K562 (cell line): ENCODE data around the gene PAFAH1B2. TPM values are rescaled to one million over a fixed set of nuclear protein-coding genes. Genes with fewer than 3 reads are reported as not detected.

Source experiments
- ATAC-seq: fragments of 200-7000 bp; cut with Tn5 transposase; 3 replicates; pipeline ENCODE4 v1.9.1; 2020; ENCODE audit warnings: moderate library complexity
- BruUV-seq: library from RNA; stranded (reverse); fragments of 400-500 nt; replicated peaks from 2 replicates; lab custom pipeline; 2021; lab: Mats Ljungman, UMichigan
- CTCF ChIA-PET: fragments of 300-600 bp; formaldehyde crosslinking; extraction: SDS; loops from one replicate; lab custom pipeline; 2021; ENCODE audit warnings: low intra/inter-chr PET ratio; lab: Yijun Ruan, JAX
- POLR2A ChIA-PET: fragments of 300-600, 350-650 bp; sonication (Branson Sonifier 250); formaldehyde crosslinking; extraction: SDS; loops from one replicate; lab custom pipeline; 2021; ENCODE audit warnings: antibody characterized with exemption, inconsistent platforms; lab: Yijun Ruan, JAX
- DNase-seq, 4 experiments: peaks; one replicate each; pipeline versions ENCODE4 v3.0.0 to v3.0.0-alpha.2; 2011 to 2018; ENCODE audit warnings: low spot score in 3 of 4, mixed read lengths in 3 of 4; ENCODE audit errors: extremely low read depth in 1 of 4
- FAIRE-seq: peaks from 2 replicates; lab custom pipeline; 2011; peaks lifted over from hg19 to GRCh38; lab: Jason Lieb, UNC
- H2AFZ ChIP-seq: 2 replicates; pipeline ENCODE4 v1.6.0; 2011; ENCODE audit warnings: low read depth, low read length, control low read depth, inconsistent platforms
- H3K27ac ChIP-seq: fragments of 200-600 bp; 3 replicates; pipeline ENCODE4 v1.8.0; 2011; ENCODE audit warnings: low read depth, mild to moderate bottlenecking, control low read depth, inconsistent platforms, low read length, moderate library complexity, mixed read lengths; ENCODE audit errors: extremely low read depth
- H3K27me3 ChIP-seq, 2 experiments: fragments of 300-600 bp in 1 of 2; 2 replicates in 1 of 2; 3 replicates in 1 of 2; pipeline versions ENCODE4 v1.6.0 to v1.8.0; 2011; ENCODE audit warnings: inconsistent platforms in 2 of 2, low read length in 2 of 2, mild to moderate bottlenecking in 1 of 2, mixed read lengths in 1 of 2, moderate library complexity in 1 of 2; ENCODE audit not compliant: control insufficient read depth in 2 of 2, insufficient read depth in 2 of 2
- H3K36me3 ChIP-seq: fragments of 300-600 bp; 3 replicates; pipeline ENCODE4 v1.8.0; 2011; ENCODE audit warnings: mild to moderate bottlenecking, low read length, inconsistent platforms; ENCODE audit not compliant: control insufficient read depth, insufficient read depth
- H3K4me1 ChIP-seq, 2 experiments: fragments of 200-600 bp in 1 of 2; replicated peaks in 1 of 2; 2 replicates in 1 of 2; 3 replicates in 1 of 2; pipeline versions ENCODE4 v1.5.1 to v1.8.0; 2011; ENCODE audit warnings: inconsistent platforms in 2 of 2, low read length in 2 of 2, mild to moderate bottlenecking in 1 of 2, mixed read lengths in 1 of 2, moderate library complexity in 1 of 2; ENCODE audit not compliant: control insufficient read depth in 2 of 2, insufficient read depth in 2 of 2
- H3K4me2 ChIP-seq: 2 replicates; pipeline ENCODE4 v1.6.1; 2011; ENCODE audit warnings: low read length, control low read depth, inconsistent platforms, mixed read lengths; ENCODE audit not compliant: insufficient read depth
- H3K4me3 ChIP-seq: fragments of 200-600 bp; sonication (generic), shearing (Covaris generic); 2 replicates; pipeline ENCODE4 v1.5.1; 2016; ENCODE audit warnings: control low read depth, inconsistent platforms
- H3K79me2 ChIP-seq: fragments of 200-600 bp; 3 replicates; pipeline ENCODE4 v1.8.0; 2011; ENCODE audit warnings: low read length, inconsistent platforms; ENCODE audit not compliant: control insufficient read depth, insufficient read depth
- H3K9ac ChIP-seq, 2 experiments: 2 replicates each; pipeline versions ENCODE4 v1.6.0 to v1.6.1; 2011; ENCODE audit warnings: low read depth in 2 of 2, low read length in 2 of 2, control low read depth in 1 of 2, inconsistent platforms in 1 of 2, mild to moderate bottlenecking in 1 of 2, mixed read lengths in 1 of 2; ENCODE audit not compliant: insufficient read depth in 1 of 2
- H3K9me1 ChIP-seq: one replicate; pipeline ENCODE4 v1.6.0; 2011; ENCODE audit warnings: inconsistent platforms, mild to moderate bottlenecking, low read length, moderate library complexity; ENCODE audit not compliant: control insufficient read depth, insufficient read depth
- H3K9me3 ChIP-seq: replicated peaks from 2 replicates; pipeline ENCODE4 v1.5.1; 2011; ENCODE audit warnings: low read depth, low read length, inconsistent platforms; ENCODE audit not compliant: control insufficient read depth, insufficient read depth
- H4K20me1 ChIP-seq: replicated peaks from 2 replicates; pipeline ENCODE4 v1.6.1; 2011; ENCODE audit warnings: low read length, inconsistent platforms, mixed read lengths; ENCODE audit not compliant: control insufficient read depth, insufficient read depth
- ARID1B ChIP-seq: fragments of 450-650 bp; IDR thresholded peaks from 2 replicates; pipeline ENCODE4 v1.6.1; 2016; ENCODE audit warnings: antibody characterized with exemption, mild to moderate bottlenecking, inconsistent platforms
- CEBPB ChIP-seq: fragments of 450-650 bp; IDR thresholded peaks from 2 replicates; pipeline ENCODE4 v1.6.1; 2016; ENCODE audit warnings: missing genetic modification characterization, missing compliant biosample characterization
- DNMT1 ChIP-seq: fragments of 450-650 bp; IDR thresholded peaks from 2 replicates; pipeline ENCODE4 v1.6.1; 2016; ENCODE audit warnings: antibody characterized with exemption, mild to moderate bottlenecking
- FOSL1 ChIP-seq: fragments of 200-800 bp; sonication (Bioruptor generic); conservative IDR thresholded peaks from 2 replicates; pipeline ENCODE4 v1.6.1; 2016; ENCODE audit warnings: missing genetic modification characterization, missing compliant biosample characterization
- HDAC2 ChIP-seq: fragments of 450-650 bp; IDR thresholded peaks from 2 replicates; pipeline ENCODE4 v1.6.1; 2016; ENCODE audit warnings: mild to moderate bottlenecking
- KDM1A ChIP-seq, 2 experiments: fragments of 450-650 bp; IDR thresholded peaks; 2 replicates each; pipeline ENCODE4 v1.6.1; 2016; ENCODE audit warnings: mild to moderate bottlenecking in 2 of 2
- KLF16 ChIP-seq: IDR thresholded peaks from 2 replicates; pipeline ENCODE4 v1.6.1; 2016; ENCODE audit warnings: antibody characterized with exemption
- LEF1 ChIP-seq: fragments of 450-650 bp; IDR thresholded peaks from 2 replicates; pipeline ENCODE4 v1.6.1; 2016; ENCODE audit warnings: mild to moderate bottlenecking
- MEF2A ChIP-seq: IDR thresholded peaks from 2 replicates; pipeline ENCODE4 v1.6.1; 2011; ENCODE audit warnings: low read depth, mild to moderate bottlenecking, low read length, moderate library complexity; ENCODE audit not compliant: control insufficient read depth
- PHB ChIP-seq: fragments of 250-450 bp; sonication (Bioruptor Pico); IDR thresholded peaks from 2 replicates; pipeline ENCODE4 v1.5.0; 2021
- PRDM10 ChIP-seq: fragments of 450-650 bp; IDR thresholded peaks from 2 replicates; pipeline ENCODE4 v1.6.1; 2018; ENCODE audit not compliant: partially characterized antibody
- SMARCC2 ChIP-seq: fragments of 450-650 bp; IDR thresholded peaks from 2 replicates; pipeline ENCODE4 v1.6.1; 2017; ENCODE audit warnings: antibody characterized with exemption, moderate library complexity, mild to moderate bottlenecking, low read depth
- TAF9B ChIP-seq: fragments of 450-650 bp; IDR thresholded peaks from 2 replicates; pipeline ENCODE4 v1.6.1; 2018; ENCODE audit warnings: mild to moderate bottlenecking; ENCODE audit not compliant: partially characterized antibody
- TAL1 ChIP-seq: fragments of 450-650 bp; IDR thresholded peaks from 2 replicates; pipeline ENCODE4 v1.6.1; 2016; ENCODE audit warnings: mild to moderate bottlenecking
- TCF3 ChIP-seq: sonication (generic); formaldehyde crosslinking; IDR thresholded peaks from 2 replicates; pipeline ENCODE4 v1.4.0; 2020; ENCODE audit warnings: mild to moderate bottlenecking, missing genetic modification reagents
- ZNF23 ChIP-seq: fragments of 250-450 bp; sonication (Bioruptor Pico); IDR thresholded peaks from 2 replicates; pipeline ENCODE4 v1.4.0; 2020; ENCODE audit warnings: mild to moderate bottlenecking
- WGBS: fragments of 100-300 bp; shearing (Covaris generic); methylation state at CpG from one replicate; pipeline ENCODE4 v1.1.6; 2016; ENCODE audit warnings: low coverage, mixed read lengths; ENCODE audit not compliant: insufficient coverage; ENCODE audit errors: missing lambda C conversion rate; 5-methylcytosine and 5-hydroxymethylcytosine counted together
- in situ Hi-C: fragments of 300-500 bp; cut with MboI; formaldehyde crosslinking; loops from 4 replicates; pipeline ENCODE4 v1.15.0; 2018; ENCODE audit warnings: inconsistent platforms, mixed read lengths
- intact Hi-C: fragments of 100-400 bp; cut with micrococcal nuclease; formaldehyde crosslinking; loops from 2 replicates; pipeline ENCODE4 v1.14.2; 2022
- polyA plus RNA-seq, 8 experiments: library from polyadenylated mRNA; depleted of rRNA in 4 of 8; stranded (reverse) in 5 of 8; unstranded in 3 of 8; fragments of >200 nt; fragmentation: Nextera tagmentation in 2 of 8; fragmentation: Illumina TruSeq in 1 of 8; extraction: Ambion mirVana in 2 of 8; extraction: Trizol in 1 of 8; gene quantifications; 2 replicates each; pipeline versions ENCODE4 v1.2.1 to v1.2.3, GENCODE V29; 2011 to 2014; ENCODE audit warnings: inconsistent platforms in 1 of 8, missing spikeins in 1 of 8
- total RNA-seq, 7 experiments: library from RNA; depleted of rRNA in 6 of 7; stranded (reverse); fragments of >200 nt in 6 of 7; fragmentation: Illumina TruSeq in 2 of 7; extraction: Trizol in 2 of 7; gene quantifications; 2 replicates each; pipeline versions ENCODE4 v1.2.1 to v1.2.3, GENCODE V29; 2011 to 2021; ENCODE audit warnings: low replicate concordance in 1 of 7
- TF ChIP-seq, protein P1 (sequence below): fragments of 450-650 bp; IDR thresholded peaks from 2 replicates; pipeline ENCODE4 v1.6.1; 2016; ENCODE audit warnings: missing biosample characterization, missing genetic modification characterization
- TF ChIP-seq, protein P2 (sequence below): fragments of 250-450 bp; sonication (Bioruptor Pico); IDR thresholded peaks from 2 replicates; pipeline ENCODE4 v1.5.0; 2021

The PAFAH1B2 gene
- total and polyA plus RNA-seq, 9 of the 15 experiments (the other 6 are each of a cell fraction or from before 2014, with no cell fraction given), result 27.8 to 94.7 (median 64.9) TPM

GRCh38 chr11:117095284-117096161, 48.6 kb upstream of the PAFAH1B2 start:
- Histone ChIP-seq H2AFZ (no peak overlapping the region), H3K9me3 (no peaks in the 10 kb centered on the region), H3K27me3 (no peaks in the 10 kb centered on the region), H3K4me2 (peak overlapping the region; percentile 82), H3K79me2 (peaks cover 74% of the 10 kb centered on the region), H3K9me1 (peaks cover 1% of the 10 kb centered on the region), H4K20me1 (peaks cover 32% of the 10 kb centered on the region), H3K27ac (peak overlapping the region; percentile 43; the same call in 2 of the 3 replicates), H3K9ac (peak overlapping the region; percentile 29 to 69; a peak in 1 of 4 replicates), H3K4me1 (peaks cover 22 to 34% of the 10 kb centered on the region in 2 experiments), H3K36me3 (peaks cover 4% of the 10 kb centered on the region; the same call in 2 of the 3 replicates), H3K4me3 (no peak overlapping the region)
- POLR2A ChIA-PET, result interaction anchor here (0.5 to 2.4 kb wide), 8 partner anchors 7 to 308 kb away, joined by 3 to 5 read pairs (median 4); no protein-coding TSS in a partner anchor
- CTCF ChIA-PET, result no interaction called here
- no TSS peak for BruUV-seq
- WGBS, result 23% methylated on average over 9 of the region's 9 CpGs
- peak in 2 of 4 experiments; percentile 65 to 77 for DNase-seq
- peak; percentile 77 for FAIRE-seq
- ATAC-seq, result peak; percentile 7; the same call in 2 of the 3 replicates
- in situ Hi-C loops, result no loop called here
- intact Hi-C loops, result loop anchor here (2.0 to 5.0 kb wide), 5 partner anchors 25 to 215 kb away; no protein-coding TSS in a partner anchor
- TF ChIP-seq TAF9B (no peak), TAL1 (peak; percentile 89), FOSL1 (tag) (peak; percentile 23; the same call in 1 of the 2 replicates), ZNF23 (CRISPR knock-in tag) (no peak), HDAC2 (peak; percentile 63; the same call in 1 of the 2 replicates), SMARCC2 (0 out of 2 replicates have a peak, but pooled peaks have one; percentile 3), ARID1B (peak; percentile 92), TCF3 (CRISPR knock-in tag) (peak; percentile 86), DNMT1 (no peak), KDM1A (IDR thresholded peaks at IDR 0.05) (peak; percentile 94), CEBPB (tag) (peak; percentile 97), PHB (CRISPR knock-in tag) (no peak), PRDM10 (peak; percentile 30), MEF2A (0 out of 2 replicates have a peak, but pooled peaks have one; percentile 36), LEF1 (peak; percentile 8; the same call in 1 of the 2 replicates), KLF16 (peak; percentile 51; the same call in 1 of the 2 replicates)
- TF ChIP-seq, protein P1, sequence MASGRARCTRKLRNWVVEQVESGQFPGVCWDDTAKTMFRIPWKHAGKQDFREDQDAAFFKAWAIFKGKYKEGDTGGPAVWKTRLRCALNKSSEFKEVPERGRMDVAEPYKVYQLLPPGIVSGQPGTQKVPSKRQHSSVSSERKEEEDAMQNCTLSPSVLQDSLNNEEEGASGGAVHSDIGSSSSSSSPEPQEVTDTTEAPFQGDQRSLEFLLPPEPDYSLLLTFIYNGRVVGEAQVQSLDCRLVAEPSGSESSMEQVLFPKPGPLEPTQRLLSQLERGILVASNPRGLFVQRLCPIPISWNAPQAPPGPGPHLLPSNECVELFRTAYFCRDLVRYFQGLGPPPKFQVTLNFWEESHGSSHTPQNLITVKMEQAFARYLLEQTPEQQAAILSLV (tag), result 0 out of 2 replicates have a peak, but pooled peaks have one; percentile 13
- TF ChIP-seq, protein P2, sequence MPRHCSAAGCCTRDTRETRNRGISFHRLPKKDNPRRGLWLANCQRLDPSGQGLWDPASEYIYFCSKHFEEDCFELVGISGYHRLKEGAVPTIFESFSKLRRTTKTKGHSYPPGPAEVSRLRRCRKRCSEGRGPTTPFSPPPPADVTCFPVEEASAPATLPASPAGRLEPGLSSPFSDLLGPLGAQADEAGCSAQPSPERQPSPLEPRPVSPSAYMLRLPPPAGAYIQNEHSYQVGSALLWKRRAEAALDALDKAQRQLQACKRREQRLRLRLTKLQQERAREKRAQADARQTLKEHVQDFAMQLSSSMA (CRISPR knock-in tag), result no peak
